ENCODE results near the gene MMAA.

- TF ChIP-seq ZNF70 (CRISPR knock-in tag; IDR thresholded peaks at IDR 0.05) = no peak
- TF ChIP-seq ZFP3 (CRISPR knock-in tag; IDR thresholded peaks at IDR 0.05) = no peak
- no peak for TF ChIP-seq CREB5 (CRISPR knock-in tag; IDR thresholded peaks at IDR 0.05; ENCODE audit: low read depth)
- TF ChIP-seq ZNF565 (CRISPR knock-in tag; conservative IDR thresholded peaks at IDR 0.05; ENCODE audit: low read depth) = no peak
Measured at GRCh38 chr4:145587088-145587754, 32.0 kb upstream of the MMAA start.

Data from SK-N-SH treated with all-trans-retinoic acid at 6 μM for 48 hours (cell line).